Activated CD8-positive, alpha-beta T cell treated with anti-CD3 and anti-CD28 coated beads, Interleukin-2, amount 10 ng/mL, durations not matched to agents 7 days and 5 days (primary cell): ENCODE data around the gene PHC3. TPM values are rescaled to one million over a fixed set of nuclear protein-coding genes. Genes with fewer than 3 reads are reported as not detected.
"Not testable (repeated sequence)": the region's sequence is repeated elsewhere in the genome, so short reads cannot be mapped to it uniquely, and the experiment has no call there.

ENCODE experiments used
- ATAC-seq: fragments of 150-1000 bp; cut with Tn5 transposase; one replicate; pipeline ENCODE4 v1.10.0; 2021; ENCODE audit warnings: moderate library complexity
- CTCF ChIA-PET: fragments of 350-600 bp; sonication (Branson Sonifier 250); formaldehyde crosslinking; loops from one replicate; lab custom pipeline; 2021; ENCODE audit warnings: antibody characterized with exemption; lab: Charles Lee
- POLR2A ChIA-PET: fragments of 350-600 bp; sonication (Branson Sonifier 250); formaldehyde crosslinking; loops from one replicate; lab custom pipeline; 2021; ENCODE audit warnings: antibody characterized with exemption; lab: Charles Lee
- DNase-seq: peaks from one replicate; pipeline ENCODE4 v3.0.0-alpha.2; 2020
- H3K27ac Mint-ChIP-seq: one replicate; pipeline ENCODE4 v1.8.0; 2021; ENCODE audit warnings: mild to moderate bottlenecking, mixed read lengths
- H3K27me3 Mint-ChIP-seq: one replicate; pipeline ENCODE4 v1.8.0; 2021; ENCODE audit warnings: low read depth, mixed read lengths
- H3K36me3 Mint-ChIP-seq: one replicate; pipeline ENCODE4 v1.8.0; 2021; ENCODE audit warnings: low read depth, mixed read lengths
- H3K4me1 Mint-ChIP-seq: one replicate; pipeline ENCODE4 v1.8.0; 2021; ENCODE audit warnings: low read depth, mixed read lengths
- H3K4me3 Mint-ChIP-seq: one replicate; pipeline ENCODE4 v1.8.0; 2021; ENCODE audit warnings: mild to moderate bottlenecking, mixed read lengths
- H3K9me3 Mint-ChIP-seq: one replicate; pipeline ENCODE4 v1.8.0; 2022; ENCODE audit warnings: mixed read lengths; ENCODE audit not compliant: insufficient read depth
- total RNA-seq, 2 experiments: library from RNA; stranded (reverse); gene quantifications; one replicate each; pipeline ENCODE4 v1.2.3, GENCODE V29; 2021

Gene PHC3
- total RNA-seq, 2 experiments from 2014 or later = 54.0 to 68.1 TPM

DNA sequence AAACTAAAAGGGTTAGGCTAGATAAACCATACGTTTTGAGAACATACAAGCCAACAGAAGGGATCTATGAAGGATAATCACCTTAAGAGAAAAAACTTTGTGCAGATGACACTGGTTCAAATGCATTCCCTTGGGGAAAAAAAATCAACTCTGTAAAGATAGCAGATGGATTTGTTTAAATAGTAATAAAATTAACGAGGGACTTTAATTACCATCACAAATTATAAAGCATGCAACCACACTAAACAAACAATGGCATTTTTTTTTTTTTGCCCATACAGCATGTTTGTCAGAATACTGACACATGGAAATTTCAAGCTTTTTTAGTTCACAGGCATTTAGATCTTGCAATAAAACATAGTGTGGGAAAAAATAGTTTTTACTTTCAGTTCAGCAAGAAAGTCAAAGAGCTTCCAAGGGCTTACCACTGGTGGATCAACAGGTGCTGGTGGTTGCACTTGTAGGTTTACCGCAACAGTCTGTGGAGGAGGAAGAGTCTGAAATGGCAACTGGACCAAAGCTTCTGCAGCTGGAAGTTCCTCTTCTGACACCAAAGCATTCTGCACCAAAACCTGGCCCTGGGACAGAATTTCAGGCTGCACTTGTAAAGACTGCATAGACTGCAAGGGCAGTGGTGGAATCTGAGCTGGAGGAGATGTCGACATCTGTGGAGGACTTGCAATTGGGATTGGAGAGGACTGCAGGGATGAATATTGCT lies 53.1 kb downstream of the PHC3 start:
- peak; percentile 64 for DNase-seq
- CTCF ChIA-PET = interaction anchor here (1.1 to 1.3 kb wide), 3 partner anchors 24 to 265 kb away, joined by 3 to 4 read pairs (median 4); no protein-coding TSS in a partner anchor
- POLR2A ChIA-PET = interaction anchor here (0.7 kb wide), 1 partner anchor 17 kb away, joined by 3 read pairs; no protein-coding TSS in a partner anchor
- H3K36me3 Mint-ChIP-seq = peaks cover 46% of the 10 kb centered on the region
- peak; percentile 76 for ATAC-seq
- peak overlapping the region; percentile 40 for H3K4me3 Mint-ChIP-seq
- H3K27ac Mint-ChIP-seq = peak overlapping the region; percentile 69
- peaks cover under 1% of the 10 kb centered on the region for H3K9me3 Mint-ChIP-seq
- H3K27me3 Mint-ChIP-seq = no peaks in the 10 kb centered on the region
- peaks cover 26% of the 10 kb centered on the region for H3K4me1 Mint-ChIP-seq

DNA sequence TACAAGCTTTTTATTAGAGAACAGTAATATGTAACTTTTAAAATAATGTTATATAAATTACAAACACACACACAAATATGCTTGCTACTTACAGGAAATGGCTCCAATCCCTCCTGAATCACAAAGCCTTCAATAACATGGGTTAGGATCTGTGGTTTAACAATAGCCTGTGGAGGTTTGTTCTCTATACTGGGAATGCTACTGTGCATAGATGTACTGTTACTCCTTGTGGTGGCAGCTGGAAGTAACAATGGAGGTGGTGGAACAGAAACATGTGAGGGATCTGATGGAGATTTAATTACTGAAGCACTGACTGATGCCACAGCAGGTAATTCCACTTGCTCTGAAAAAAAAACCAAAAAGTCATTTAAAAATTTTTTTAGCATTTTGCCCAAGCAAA lies 64.4 kb downstream of the PHC3 start:
- H3K27ac Mint-ChIP-seq = no peak overlapping the region
- peaks cover 41% of the 10 kb centered on the region for H3K36me3 Mint-ChIP-seq
- no peak for DNase-seq
- no peaks in the 10 kb centered on the region for H3K4me1 Mint-ChIP-seq
- no peak overlapping the region for H3K4me3 Mint-ChIP-seq
- CTCF ChIA-PET = no interaction called here
- POLR2A ChIA-PET = interaction anchor here (1.2 kb wide), 2 partner anchors 55 to 64 kb away, joined by 3 to 4 read pairs; partner anchors contain the start of gene PHC3
- no peaks in the 10 kb centered on the region for H3K27me3 Mint-ChIP-seq
- no peak for ATAC-seq
- no peaks in the 10 kb centered on the region for H3K9me3 Mint-ChIP-seq

DNA sequence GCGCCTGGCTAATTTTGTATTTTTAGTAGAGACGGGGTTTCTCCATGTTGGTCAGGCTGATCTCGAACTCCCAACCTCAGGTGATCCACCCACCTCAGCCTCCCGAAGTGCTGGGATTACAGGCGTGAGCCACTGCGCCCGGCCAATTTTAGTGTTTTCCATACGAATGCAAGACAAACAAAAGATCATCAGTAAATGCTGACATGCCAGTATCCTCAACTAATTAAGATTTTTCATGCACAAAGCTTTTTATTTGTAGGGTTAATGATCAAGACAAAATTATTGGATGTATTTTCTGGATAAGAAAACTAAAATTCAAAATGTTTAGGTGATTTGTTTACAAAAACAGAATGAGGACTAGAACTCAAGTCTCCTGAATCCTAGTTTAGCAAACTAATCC lies 67.4 kb downstream of the PHC3 start:
- ATAC-seq, H3K4me3 Mint-ChIP-seq, H3K9me3 Mint-ChIP-seq, H3K27me3 Mint-ChIP-seq, H3K4me1 Mint-ChIP-seq, H3K27ac Mint-ChIP-seq, DNase-seq: not testable (repeated sequence)
- ChIA-PET POLR2A (interaction anchor here (0.7 kb wide), 1 partner anchor 39 kb away, joined by 3 read pairs; no protein-coding TSS in a partner anchor), CTCF (interaction anchor here (1.0 kb wide), 1 partner anchor 10 kb away, joined by 3 read pairs; no protein-coding TSS in a partner anchor)
- H3K36me3 Mint-ChIP-seq = peaks cover 41% of the 10 kb centered on the region

- CTCF ChIA-PET = interaction anchor here (1.5 kb wide), 1 partner anchor 10 kb away, joined by 3 read pairs; no protein-coding TSS in a partner anchor
- no peak for ATAC-seq
- H3K36me3 Mint-ChIP-seq = peaks cover 41% of the 10 kb centered on the region
These were observed 70.3 kb downstream of the PHC3 start for GRCh38 chr3:170111147-170111771.

GRCh38 chr3:170109579-170110293 lies 71.8 kb downstream of the PHC3 start:
- peaks cover 41% of the 10 kb centered on the region for H3K36me3 Mint-ChIP-seq
- H3K27me3 Mint-ChIP-seq = no peaks in the 10 kb centered on the region
- H3K4me1 Mint-ChIP-seq = peaks cover 9% of the 10 kb centered on the region
- ATAC-seq (no peak), DNase-seq (no peak)
- no peak overlapping the region for H3K4me3 Mint-ChIP-seq
- peak overlapping the region; percentile 43 for H3K27ac Mint-ChIP-seq
- ChIA-PET CTCF (no interaction called here), POLR2A (no interaction called here)
- H3K9me3 Mint-ChIP-seq = no peaks in the 10 kb centered on the region

More at GRCh38 chr3:170111147-170111771, 70.3 kb downstream of the PHC3 start:
- Mint-ChIP-seq H3K27ac (no peak overlapping the region), H3K4me1 (peaks cover 9% of the 10 kb centered on the region), H3K9me3 (no peaks in the 10 kb centered on the region), H3K27me3 (no peaks in the 10 kb centered on the region), H3K4me3 (no peak overlapping the region)
- POLR2A ChIA-PET = no interaction called here
- no peak for DNase-seq

GRCh38 chr3:170108955-170109354 lies 72.6 kb downstream of the PHC3 start:
- POLR2A ChIA-PET = no interaction called here
- H3K27ac Mint-ChIP-seq = no peak overlapping the region
- CTCF ChIA-PET = no interaction called here
- peaks cover 9% of the 10 kb centered on the region for H3K4me1 Mint-ChIP-seq
- ATAC-seq (no peak), DNase-seq (no peak)
- H3K4me3 Mint-ChIP-seq = no peak overlapping the region
- no peaks in the 10 kb centered on the region for H3K9me3 Mint-ChIP-seq
- no peaks in the 10 kb centered on the region for H3K27me3 Mint-ChIP-seq
- peaks cover 44% of the 10 kb centered on the region for H3K36me3 Mint-ChIP-seq

DNA sequence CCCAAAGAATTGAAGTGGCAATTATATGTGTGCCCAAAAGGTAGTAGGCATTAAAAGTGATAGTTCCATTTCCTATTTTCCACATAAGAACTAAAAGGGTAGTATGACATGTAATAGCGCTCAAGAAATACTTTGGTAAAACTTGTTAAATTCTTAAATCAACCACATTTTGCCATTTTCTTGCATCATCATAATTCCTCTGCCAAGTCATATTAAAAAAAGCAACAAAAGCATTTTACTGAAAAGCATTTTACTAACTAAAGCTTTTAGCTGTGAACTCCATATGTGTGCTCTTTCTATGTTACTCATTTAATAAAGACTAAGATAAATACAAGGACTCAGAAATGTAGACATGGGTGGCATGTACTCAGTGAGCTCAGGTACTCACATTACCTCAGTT lies 73.6 kb downstream of the PHC3 start:
- DNase-seq (no peak), ATAC-seq (no peak)
- CTCF ChIA-PET = no interaction called here
- Mint-ChIP-seq H3K27ac (no peak overlapping the region), H3K36me3 (peaks cover 39% of the 10 kb centered on the region), H3K9me3 (no peaks in the 10 kb centered on the region), H3K27me3 (no peaks in the 10 kb centered on the region), H3K4me1 (peaks cover 9% of the 10 kb centered on the region), H3K4me3 (no peak overlapping the region)
- POLR2A ChIA-PET = no interaction called here

GRCh38 chr3:170102431-170102830 lies 79.1 kb downstream of the PHC3 start:
- Mint-ChIP-seq H3K27me3 (no peaks in the 10 kb centered on the region), H3K36me3 (peaks cover 49% of the 10 kb centered on the region), H3K9me3 (no peaks in the 10 kb centered on the region), H3K4me1 (no peaks in the 10 kb centered on the region), H3K27ac (no peak overlapping the region), H3K4me3 (no peak overlapping the region)
- POLR2A ChIA-PET = no interaction called here
- CTCF ChIA-PET = interaction anchor here (1.9 kb wide), 1 partner anchor 69 kb away, joined by 5 read pairs; no protein-coding TSS in a partner anchor
- ATAC-seq (no peak), DNase-seq (no peak)

DNA sequence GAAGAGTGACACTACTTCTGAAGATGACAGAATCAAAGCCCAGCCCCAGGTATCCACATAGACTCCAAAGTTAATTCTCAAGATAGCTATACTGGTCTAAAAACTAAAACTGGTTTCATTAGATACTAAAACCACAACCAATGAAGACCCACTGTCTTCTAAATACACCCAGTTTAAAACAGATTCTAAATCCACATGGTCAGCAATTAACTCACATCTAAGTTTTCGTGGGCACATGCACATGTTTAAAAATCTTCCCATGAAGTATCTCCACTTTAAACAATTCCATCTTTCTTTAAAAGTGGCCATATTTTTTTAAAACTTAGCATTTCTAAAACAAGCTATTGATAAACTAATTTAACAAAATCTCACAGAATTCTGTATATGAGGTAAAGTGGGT lies 80.6 kb downstream of the PHC3 start:
- Mint-ChIP-seq H3K4me3 (no peak overlapping the region), H3K36me3 (peaks cover 60% of the 10 kb centered on the region)
- POLR2A ChIA-PET = no interaction called here

GRCh38 chr3:170098753-170099152 lies 82.8 kb downstream of the PHC3 start:
- DNase-seq (no peak), ATAC-seq (no peak)
- Mint-ChIP-seq H3K4me1 (no peaks in the 10 kb centered on the region), H3K9me3 (no peaks in the 10 kb centered on the region), H3K4me3 (no peak overlapping the region), H3K27me3 (no peaks in the 10 kb centered on the region), H3K27ac (no peak overlapping the region), H3K36me3 (peaks cover 71% of the 10 kb centered on the region)
- POLR2A ChIA-PET = interaction anchor here (0.7 kb wide), 1 partner anchor 81 kb away, joined by 3 read pairs; no protein-coding TSS in a partner anchor
- CTCF ChIA-PET = interaction anchor here (1.2 kb wide), 1 partner anchor 235 kb away, joined by 3 read pairs; no protein-coding TSS in a partner anchor

More for the DNA sequence above, 80.6 kb downstream of the PHC3 start:
- Mint-ChIP-seq H3K27ac (no peak overlapping the region), H3K9me3 (no peaks in the 10 kb centered on the region), H3K27me3 (no peaks in the 10 kb centered on the region), H3K4me1 (no peaks in the 10 kb centered on the region)
- CTCF ChIA-PET = interaction anchor here (1.0 to 1.3 kb wide), 3 partner anchors 10 to 18 kb away, joined by 3 to 4 read pairs (median 3); no protein-coding TSS in a partner anchor
- no peak for DNase-seq
- no peak for ATAC-seq

DNA sequence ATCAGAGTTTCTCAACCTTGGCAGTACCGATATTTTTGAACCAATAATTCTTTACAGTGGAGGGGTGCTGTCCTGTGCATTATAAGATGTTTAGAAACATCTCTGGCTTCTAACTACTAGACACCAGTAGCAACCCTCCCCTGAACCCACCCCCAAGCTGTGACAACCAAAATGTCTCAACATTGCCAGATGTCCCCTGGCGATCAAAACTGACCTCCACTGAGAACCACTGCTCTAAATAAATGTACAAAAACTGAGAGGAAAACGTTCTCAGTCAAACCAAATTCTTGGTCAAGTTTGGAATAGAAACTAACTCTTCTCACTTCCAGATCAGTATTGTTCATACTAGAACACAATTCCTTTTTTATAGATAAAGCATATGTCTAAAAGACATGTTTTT lies 85.2 kb downstream of the PHC3 start:
- DNase-seq (no peak), ATAC-seq (no peak)
- ChIA-PET CTCF (no interaction called here), POLR2A (no interaction called here)
- Mint-ChIP-seq H3K4me3 (no peak overlapping the region), H3K4me1 (no peaks in the 10 kb centered on the region), H3K36me3 (peaks cover 74% of the 10 kb centered on the region), H3K27me3 (no peaks in the 10 kb centered on the region), H3K9me3 (no peaks in the 10 kb centered on the region), H3K27ac (no peak overlapping the region)
